Nephron (organoid): ENCODE results near the gene RNU5B-1.
A peak's percentile ranks its signal among the peaks of the same experiment; 100 is the strongest.

ENCODE experiments used
- H3K27ac Mint-ChIP-seq, 3 experiments: 2 replicates each; pipeline ENCODE4 v1.8.0; 2020; ENCODE audit warnings: mixed read lengths in 3 of 3, mild to moderate bottlenecking in 2 of 3, moderate library complexity in 1 of 3
- H3K27me3 Mint-ChIP-seq: 2 replicates; pipeline ENCODE4 v1.8.0; 2021; ENCODE audit warnings: low read depth, mild to moderate bottlenecking, moderate library complexity, mixed read lengths
- H3K36me3 Mint-ChIP-seq: 2 replicates; pipeline ENCODE4 v1.8.0; 2020; ENCODE audit warnings: low read depth, mixed read lengths
- H3K4me1 Mint-ChIP-seq: 2 replicates; pipeline ENCODE4 v1.8.0; 2020; ENCODE audit warnings: mixed read lengths
- H3K4me3 Mint-ChIP-seq, 3 experiments: 2 replicates each; pipeline ENCODE4 v1.8.0; 2020; ENCODE audit warnings: mild to moderate bottlenecking in 3 of 3, mixed read lengths in 3 of 3, moderate library complexity in 2 of 3
- H3K9me3 Mint-ChIP-seq: 2 replicates; pipeline ENCODE4 v1.8.0; 2020; ENCODE audit warnings: mixed read lengths
- TF ChIP-seq, protein P1 (sequence below), 3 experiments: fragments of 200-600 bp; sonication (generic); IDR thresholded peaks; one replicate each; pipeline ENCODE4 v1.5.0; 2021; ENCODE audit warnings: antibody characterized with exemption in 3 of 3; ENCODE audit not compliant: unreplicated experiment in 3 of 3

Gene RNU5B-1

DNA sequence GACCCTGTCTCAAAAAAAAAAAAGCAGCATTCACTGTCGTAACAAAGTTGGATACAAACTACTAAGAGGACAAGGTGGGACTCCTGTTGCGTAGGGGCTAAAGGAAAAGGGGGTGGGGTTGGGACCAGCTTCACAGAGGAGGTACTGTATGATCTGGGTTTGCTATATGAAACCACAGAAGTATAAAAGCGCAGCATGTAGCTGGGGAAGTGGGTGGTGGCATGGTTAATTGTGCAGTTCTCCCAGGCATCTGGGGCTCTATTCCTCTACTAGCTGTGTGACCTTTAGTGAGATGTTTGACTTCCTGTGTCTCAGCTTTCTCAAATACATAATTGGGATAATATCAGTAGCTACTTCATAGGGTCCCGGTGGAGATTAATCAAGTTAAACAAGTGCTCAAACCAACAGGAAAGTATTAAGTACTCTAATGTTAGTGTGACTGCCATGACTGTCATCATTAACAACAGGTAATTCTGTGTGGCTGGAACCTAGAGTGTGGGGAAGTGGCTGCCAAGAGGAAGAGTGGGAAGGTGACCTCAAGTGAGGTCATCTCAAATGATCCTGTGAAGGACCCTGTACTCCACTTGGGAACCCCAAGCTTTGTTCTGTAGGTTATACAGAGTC is 29.3 kb upstream of the RNU5B-1 start:
- Mint-ChIP-seq H3K27ac (peak overlapping the region in 1 of 3 experiments; percentile 45), H3K4me1 (peaks cover under 1% of the 10 kb centered on the region), H3K36me3 (peaks cover 17% of the 10 kb centered on the region), H3K9me3 (no peaks in the 10 kb centered on the region), H3K4me3 (no peak overlapping the region), H3K27me3 (no peaks in the 10 kb centered on the region)
- TF ChIP-seq, protein P1, sequence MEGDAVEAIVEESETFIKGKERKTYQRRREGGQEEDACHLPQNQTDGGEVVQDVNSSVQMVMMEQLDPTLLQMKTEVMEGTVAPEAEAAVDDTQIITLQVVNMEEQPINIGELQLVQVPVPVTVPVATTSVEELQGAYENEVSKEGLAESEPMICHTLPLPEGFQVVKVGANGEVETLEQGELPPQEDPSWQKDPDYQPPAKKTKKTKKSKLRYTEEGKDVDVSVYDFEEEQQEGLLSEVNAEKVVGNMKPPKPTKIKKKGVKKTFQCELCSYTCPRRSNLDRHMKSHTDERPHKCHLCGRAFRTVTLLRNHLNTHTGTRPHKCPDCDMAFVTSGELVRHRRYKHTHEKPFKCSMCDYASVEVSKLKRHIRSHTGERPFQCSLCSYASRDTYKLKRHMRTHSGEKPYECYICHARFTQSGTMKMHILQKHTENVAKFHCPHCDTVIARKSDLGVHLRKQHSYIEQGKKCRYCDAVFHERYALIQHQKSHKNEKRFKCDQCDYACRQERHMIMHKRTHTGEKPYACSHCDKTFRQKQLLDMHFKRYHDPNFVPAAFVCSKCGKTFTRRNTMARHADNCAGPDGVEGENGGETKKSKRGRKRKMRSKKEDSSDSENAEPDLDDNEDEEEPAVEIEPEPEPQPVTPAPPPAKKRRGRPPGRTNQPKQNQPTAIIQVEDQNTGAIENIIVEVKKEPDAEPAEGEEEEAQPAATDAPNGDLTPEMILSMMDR (IDR thresholded peaks at IDR 0.05; ENCODE audit: unreplicated experiment in 3 of 3): no peak

DNA sequence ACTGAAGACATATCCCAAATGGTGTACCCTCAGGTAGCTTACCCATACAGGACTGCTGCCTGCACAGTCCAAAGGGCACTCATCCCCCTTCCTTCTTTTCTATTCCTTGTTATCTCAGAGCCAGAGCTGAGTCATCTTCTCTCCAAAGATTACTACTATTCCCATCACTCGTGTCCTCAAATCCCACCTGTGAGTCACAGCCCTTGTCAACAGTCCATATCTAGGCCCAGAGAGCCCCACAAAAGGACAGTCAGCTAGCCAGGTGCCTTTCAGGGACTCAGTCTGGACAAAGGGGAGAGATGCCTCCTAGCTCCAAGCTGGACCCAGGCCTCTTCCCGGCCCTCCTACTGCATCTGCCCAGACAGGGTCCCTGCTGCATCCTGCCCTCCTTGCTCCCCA is 28.8 kb upstream of the RNU5B-1 start:
- Mint-ChIP-seq H3K27me3 (no peaks in the 10 kb centered on the region), H3K27ac (no peak overlapping the region), H3K9me3 (no peaks in the 10 kb centered on the region), H3K36me3 (peaks cover 20% of the 10 kb centered on the region), H3K4me1 (peaks cover 5% of the 10 kb centered on the region), H3K4me3 (no peak overlapping the region)
- TF ChIP-seq, protein P1 (IDR thresholded peaks at IDR 0.05; ENCODE audit: unreplicated experiment in 3 of 3): no peak

DNA sequence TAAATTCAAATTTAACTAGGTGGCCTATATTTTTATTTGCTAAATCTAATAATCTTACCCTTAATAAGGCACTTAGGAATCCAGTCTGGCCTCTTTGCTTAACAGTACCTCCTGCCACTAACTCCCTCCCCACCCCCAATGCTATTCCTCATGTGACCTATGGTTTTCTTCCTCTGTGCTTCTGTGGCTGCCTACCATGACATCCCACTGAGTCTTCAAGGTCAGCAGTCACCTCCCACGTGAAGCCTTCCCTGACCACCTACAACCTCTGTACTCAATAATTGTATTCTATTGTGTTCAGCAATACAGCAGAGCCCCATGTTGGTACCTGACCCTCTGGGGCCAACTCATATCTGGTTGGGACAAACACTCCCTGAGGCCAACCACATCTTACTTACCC is 27.5 kb upstream of the RNU5B-1 start:
- TF ChIP-seq, protein P1 (IDR thresholded peaks at IDR 0.05; ENCODE audit: unreplicated experiment in 3 of 3): no peak
- Mint-ChIP-seq H3K4me3 (no peak overlapping the region), H3K9me3 (no peaks in the 10 kb centered on the region), H3K27me3 (no peaks in the 10 kb centered on the region), H3K36me3 (peaks cover 17% of the 10 kb centered on the region), H3K27ac (no peak overlapping the region), H3K4me1 (peaks cover 8% of the 10 kb centered on the region)

DNA sequence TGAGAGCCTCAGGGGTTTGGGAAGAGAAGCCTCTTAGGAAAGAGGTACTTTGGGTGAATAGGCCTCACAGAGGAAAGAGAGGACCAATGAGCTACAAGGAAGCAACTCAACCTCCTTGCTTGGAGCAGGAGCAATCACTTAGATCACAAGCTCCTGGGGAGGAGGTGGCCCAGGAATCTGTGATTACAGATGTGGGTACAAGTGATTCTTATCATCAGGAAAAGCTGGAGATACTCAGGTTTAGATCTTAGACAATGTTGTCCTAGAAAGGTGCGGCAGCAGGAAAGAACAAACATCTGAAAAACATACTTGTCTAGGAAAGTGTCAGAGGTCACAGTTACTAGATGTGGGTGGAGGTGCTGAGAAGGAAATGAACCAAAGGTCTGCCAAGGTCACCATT is 26.0 kb upstream of the RNU5B-1 start:
- Mint-ChIP-seq H3K9me3 (no peaks in the 10 kb centered on the region), H3K4me3 (no peak overlapping the region), H3K27me3 (no peaks in the 10 kb centered on the region), H3K36me3 (peaks cover 28% of the 10 kb centered on the region), H3K4me1 (peaks cover 15% of the 10 kb centered on the region), H3K27ac (no peak overlapping the region)
- TF ChIP-seq, protein P1 (IDR thresholded peaks at IDR 0.05; ENCODE audit: unreplicated experiment in 3 of 3): no peak

DNA sequence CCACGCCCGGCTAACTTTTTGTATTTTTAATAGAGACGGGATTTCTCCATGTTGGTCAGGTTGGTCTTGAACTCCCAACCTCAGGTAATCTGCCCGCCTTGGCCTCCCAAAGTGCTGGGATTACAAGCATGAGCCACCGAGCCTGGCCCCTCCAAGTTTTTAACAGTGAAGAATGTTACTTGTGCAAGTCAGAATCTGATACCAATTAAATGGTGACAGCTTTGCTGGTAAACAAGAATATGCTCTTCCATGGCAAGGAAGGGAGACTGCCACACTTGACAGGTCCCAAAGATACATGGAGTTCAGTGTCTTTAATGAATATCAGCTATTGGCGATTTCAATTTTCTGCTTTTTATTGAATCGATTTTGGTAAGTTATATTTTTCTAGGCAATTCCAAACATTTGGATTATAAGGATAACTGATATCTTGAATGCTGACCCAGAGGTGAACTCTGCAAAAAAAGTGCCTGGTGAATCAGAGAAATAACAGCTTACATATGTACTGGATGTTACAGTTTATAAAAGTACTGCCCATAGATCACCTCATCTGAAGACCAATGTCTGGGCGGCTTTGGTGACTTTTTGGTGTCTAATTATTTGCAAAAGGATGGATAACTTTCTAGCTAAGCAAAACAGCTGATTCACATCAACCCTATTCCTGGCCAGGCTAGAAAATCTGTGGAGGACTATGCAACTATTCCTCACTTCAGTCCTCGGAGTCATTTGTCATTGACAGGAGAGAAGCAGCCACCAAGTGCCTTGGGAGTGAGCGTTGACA is 19.0 kb upstream of the RNU5B-1 start:
- H3K9me3 Mint-ChIP-seq: no peaks in the 10 kb centered on the region
- peak overlapping the region; percentile 86 to 91 (median 89) for H3K4me3 Mint-ChIP-seq
- TF ChIP-seq, protein P1 (IDR thresholded peaks at IDR 0.05; ENCODE audit: unreplicated experiment in 3 of 3): no peak
- H3K27ac Mint-ChIP-seq: peak overlapping the region; percentile 73 to 93 (median 88)
- no peaks in the 10 kb centered on the region for H3K27me3 Mint-ChIP-seq
- peaks cover 25% of the 10 kb centered on the region for H3K4me1 Mint-ChIP-seq
- peaks cover 17% of the 10 kb centered on the region for H3K36me3 Mint-ChIP-seq
